Activated naive CD4-positive, alpha-beta T cell treated with Interleukin-2 at 50 U/mL for 16 hours (primary cell): ENCODE measurements around the gene SGCD.
"Not testable (repeated sequence)": the region's sequence is repeated elsewhere in the genome, so short reads cannot be mapped to it uniquely, and the experiment has no call there.

Experiments
- DNase-seq: peaks from one replicate; pipeline ENCODE4 v3.0.0-alpha.2; 2020

SGCD gene

DNA sequence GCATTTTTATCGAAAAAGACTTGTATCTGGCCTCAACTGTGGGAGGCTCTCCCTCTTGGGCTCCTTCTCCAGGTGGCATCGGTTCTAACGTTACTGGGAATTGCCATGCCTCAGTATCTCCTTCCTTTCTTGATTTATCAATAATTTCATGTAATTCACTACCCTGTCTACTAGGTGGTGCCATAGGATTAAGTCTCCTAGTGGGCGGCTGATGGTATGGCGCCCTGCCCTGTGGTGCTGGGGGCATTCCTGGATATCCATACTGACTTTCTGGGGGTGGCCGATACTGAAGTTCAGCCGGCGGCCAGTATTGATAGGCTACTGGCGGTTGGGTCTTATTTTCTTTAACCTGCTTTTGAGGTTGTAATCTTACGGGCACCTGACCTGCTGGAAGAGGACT lies 337.9 kb downstream of the SGCD start:
- not testable (repeated sequence) for DNase-seq

DNA sequence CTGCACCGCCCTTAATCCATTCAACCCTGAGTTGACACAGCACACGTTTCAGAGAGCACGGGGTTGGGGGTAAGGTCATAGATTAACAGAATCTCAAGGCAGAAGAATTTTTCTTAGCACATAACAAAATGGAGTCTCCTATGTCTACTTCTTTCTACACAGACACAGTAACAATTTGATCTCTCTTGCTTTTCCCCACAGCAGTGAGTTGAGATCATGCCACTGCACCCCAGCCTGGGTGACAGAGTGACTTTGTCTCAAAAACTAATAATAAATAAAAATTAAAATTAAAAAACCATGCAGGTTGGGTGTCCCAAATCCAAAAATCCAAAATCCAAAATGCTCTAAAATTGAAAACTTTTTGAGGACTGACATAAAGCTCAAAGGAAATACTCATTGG lies 339.7 kb downstream of the SGCD start:
- not testable (repeated sequence) for DNase-seq

DNA sequence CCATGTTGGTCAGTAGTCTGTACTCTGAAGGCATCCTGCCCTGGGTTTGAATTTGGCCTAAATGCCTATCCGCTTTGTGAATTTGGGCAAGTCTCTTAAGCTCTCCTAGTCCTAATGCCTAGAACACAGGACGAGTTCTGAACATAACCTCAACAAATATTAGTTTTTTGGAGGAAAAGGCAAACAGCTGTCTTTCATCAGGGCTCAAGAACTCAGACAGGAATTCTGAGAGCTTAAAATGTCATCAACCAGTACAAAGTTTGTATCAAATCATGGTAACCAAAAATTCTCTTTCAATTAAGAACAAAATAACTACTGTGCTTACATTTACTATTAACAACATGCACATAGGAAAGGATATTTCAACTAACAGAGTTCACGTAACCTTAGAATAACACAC lies 340.7 kb downstream of the SGCD start:
- no peak for DNase-seq

GRCh38 chr5:156669416-156669815 lies 342.5 kb downstream of the SGCD start:
- DNase-seq, result no peak

DNA sequence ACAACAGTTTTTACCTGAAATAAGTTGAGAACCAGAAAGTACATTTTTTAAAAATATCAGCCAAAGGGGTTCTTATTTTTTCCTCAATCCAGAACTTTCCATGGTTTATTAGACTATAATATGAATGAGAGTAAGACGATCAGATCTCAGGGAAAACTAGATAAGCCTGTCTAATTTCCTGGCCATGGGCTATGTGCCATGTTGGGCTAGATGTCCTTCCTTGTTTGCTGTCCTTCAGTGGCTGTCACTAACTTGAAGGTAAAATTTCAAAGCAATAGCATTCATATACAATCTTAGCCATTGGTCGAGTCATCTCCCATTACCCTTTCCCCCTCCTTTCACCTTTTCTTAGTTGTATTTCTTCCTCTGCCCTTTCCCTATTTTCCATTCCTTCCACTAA lies 343.7 kb downstream of the SGCD start:
- DNase-seq, result no peak

DNA sequence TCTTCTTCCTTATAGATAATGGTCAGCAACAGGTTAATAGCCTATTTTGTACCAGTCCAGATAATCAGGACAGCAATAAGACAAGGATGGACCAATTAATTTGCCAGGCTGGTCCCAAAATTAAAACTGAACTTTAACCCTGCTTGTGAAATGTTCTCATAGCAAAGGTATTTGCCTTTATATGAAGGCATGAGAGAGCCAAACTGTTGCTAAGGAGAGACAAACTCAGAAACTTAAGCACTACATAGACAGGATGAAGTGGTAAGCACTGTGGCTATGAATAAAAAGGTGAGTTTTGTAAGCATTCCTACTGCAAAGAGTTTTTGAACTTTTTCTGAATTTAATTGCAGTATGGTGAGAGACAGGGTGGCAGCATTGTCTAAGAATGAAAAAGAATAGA lies 348.4 kb downstream of the SGCD start:
- no peak for DNase-seq

GRCh38 chr5:156677963-156678362 lies 351.0 kb downstream of the SGCD start:
- no peak for DNase-seq

- no peak for DNase-seq
These were observed 351.5 kb downstream of the SGCD start for GRCh38 chr5:156678484-156678883.

GRCh38 chr5:156680831-156681230 lies 353.9 kb downstream of the SGCD start:
- DNase-seq, result no peak

DNA sequence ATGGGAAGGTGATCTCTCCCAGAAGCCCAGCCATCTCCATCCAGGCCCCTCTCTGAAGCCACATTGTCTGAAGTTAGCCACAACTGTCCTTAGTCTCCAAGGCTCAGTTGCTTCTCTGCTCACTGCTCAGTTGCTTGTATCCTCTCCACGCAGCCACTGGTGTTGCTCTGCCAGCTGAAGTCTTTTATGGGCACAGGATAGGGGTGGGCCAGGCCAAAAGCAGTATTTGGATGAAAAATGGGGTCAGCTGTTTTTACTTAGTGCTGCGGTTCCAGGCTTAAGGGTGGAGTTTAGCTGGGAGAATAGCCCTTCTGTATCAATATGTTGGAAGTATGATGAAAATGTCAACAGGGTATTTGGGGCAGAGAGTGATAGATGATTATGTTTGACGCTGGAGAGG lies 354.3 kb downstream of the SGCD start:
- DNase-seq, result no peak

DNA sequence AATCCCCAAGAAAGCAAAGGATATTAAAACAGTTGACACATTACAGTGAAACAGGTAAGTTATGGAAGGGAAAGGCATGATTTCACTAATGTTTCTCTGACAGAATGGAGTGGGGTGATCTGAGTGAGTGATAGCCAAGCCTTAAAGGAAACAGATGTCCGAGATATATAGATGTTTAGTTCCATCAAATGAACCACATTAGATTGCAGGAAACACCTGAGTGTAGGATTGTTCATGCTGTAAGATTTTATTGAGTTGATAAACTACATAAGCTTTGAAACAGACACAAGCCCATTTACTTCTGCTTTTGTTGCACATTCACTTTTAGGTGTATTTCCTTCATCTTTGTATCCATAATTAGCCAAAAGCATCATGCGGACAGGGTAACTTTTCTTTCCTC lies 356.0 kb downstream of the SGCD start:
- no peak for DNase-seq

- DNase-seq, result no peak
These were observed 356.5 kb downstream of the SGCD start for GRCh38 chr5:156683509-156683908.

DNA sequence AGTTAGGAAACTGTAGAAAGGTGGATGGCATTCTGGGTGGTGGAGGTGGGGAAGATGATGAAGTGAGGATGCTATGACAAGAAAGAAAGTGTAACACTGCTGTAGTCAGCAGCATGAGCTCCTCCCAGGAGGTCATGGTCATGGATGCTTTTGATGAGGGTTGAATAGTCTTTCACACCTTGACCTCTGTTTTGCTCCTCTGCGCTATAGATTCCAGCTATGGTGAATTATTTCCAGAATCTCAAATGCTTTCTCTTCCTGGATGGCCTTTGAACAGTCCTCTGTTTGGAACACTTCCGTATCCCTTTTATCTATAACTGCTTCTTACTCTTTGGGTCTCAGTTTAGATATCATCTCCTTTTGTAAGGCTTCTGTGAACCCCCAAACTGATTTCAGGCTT lies 357.3 kb downstream of the SGCD start:
- DNase-seq, result no peak

GRCh38 chr5:156685481-156685880 lies 358.5 kb downstream of the SGCD start:
- DNase-seq, result no peak

GRCh38 chr5:156686380-156686779 lies 359.4 kb downstream of the SGCD start:
- no peak for DNase-seq

DNA sequence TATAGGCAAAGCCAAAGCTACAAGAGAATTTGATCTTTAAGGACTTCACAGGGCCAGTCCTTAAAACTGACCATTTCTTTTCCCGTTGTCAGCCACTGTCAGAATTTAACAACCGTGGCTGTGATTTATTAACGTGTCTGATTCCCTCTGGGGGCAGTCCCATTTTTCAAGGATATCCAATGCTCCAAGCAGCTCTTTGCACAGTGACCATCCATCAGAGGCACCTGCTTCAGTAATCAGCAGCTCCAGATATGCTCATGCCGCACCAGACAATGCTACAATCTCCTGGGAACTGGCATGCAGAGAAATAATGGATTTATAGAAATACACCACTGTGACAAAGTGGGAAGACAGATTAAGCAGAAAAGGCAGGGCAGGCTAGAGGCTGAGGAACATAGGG lies 359.8 kb downstream of the SGCD start:
- DNase-seq, result no peak

- DNase-seq, result no peak
These were observed 360.6 kb downstream of the SGCD start for GRCh38 chr5:156687514-156687913.

- DNase-seq, result no peak
These were observed 364.6 kb downstream of the SGCD start for GRCh38 chr5:156691572-156691971.

GRCh38 chr5:156693113-156693512 lies 366.1 kb downstream of the SGCD start:
- no peak for DNase-seq

GRCh38 chr5:156694598-156694997 lies 367.6 kb downstream of the SGCD start:
- no peak for DNase-seq

DNA sequence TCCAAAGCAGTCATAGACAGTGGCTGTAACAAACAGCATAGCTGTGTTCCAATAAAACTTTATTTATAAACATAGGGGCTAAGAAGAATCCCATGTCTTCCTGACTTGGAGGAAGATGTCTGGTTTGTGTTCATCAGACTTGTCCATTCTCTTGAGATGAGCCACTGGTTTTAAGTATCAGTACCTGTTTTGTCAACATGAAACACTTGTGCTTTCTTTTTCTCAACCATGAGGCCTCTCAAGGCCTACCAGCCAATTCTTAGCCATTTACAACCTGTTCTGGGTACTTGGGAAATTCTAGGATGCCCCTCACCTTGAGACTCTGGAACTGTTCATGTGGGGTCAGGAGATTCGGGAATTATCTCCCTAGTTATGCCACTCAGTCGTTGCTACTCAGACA lies 368.8 kb downstream of the SGCD start:
- no peak for DNase-seq

DNA sequence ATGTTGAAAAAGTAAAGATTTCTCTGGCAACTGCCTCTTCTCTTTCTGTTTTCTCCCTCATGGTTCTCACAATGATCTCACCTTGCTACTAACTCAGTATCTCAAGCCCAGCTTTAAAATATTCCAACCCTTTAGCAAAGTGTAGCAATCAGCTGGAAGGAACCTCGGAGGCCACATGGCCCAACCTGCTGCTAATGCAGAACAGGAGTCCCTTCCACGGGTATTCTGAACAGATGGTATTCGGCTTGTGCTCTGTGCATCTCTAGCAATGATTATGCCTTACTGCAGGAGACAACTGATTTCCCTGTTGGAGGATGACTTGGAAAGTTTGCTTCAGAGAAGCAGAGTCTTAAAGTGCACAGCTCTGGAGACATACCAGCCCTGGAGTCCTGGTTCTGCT lies 371.4 kb downstream of the SGCD start:
- no peak for DNase-seq

DNA sequence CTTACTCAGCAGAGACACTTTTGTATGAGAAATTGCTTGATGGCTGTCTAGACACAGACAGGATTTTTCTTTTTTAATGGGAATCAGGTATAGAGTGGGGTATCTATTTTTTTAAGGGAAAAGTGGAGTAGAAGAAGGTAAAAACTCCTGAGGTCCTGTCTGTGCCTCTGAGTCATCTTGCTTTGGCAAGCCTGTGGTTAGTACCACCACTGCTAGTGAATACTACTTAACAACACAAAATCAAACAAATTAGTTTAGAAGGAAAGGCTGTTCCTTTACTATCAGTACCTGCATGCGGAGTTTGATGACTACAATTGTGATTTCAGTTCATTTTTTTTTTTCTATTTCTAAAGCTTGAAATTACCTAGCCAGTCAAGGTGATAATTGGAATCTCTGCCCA lies 372.2 kb downstream of the SGCD start:
- no peak for DNase-seq

DNA sequence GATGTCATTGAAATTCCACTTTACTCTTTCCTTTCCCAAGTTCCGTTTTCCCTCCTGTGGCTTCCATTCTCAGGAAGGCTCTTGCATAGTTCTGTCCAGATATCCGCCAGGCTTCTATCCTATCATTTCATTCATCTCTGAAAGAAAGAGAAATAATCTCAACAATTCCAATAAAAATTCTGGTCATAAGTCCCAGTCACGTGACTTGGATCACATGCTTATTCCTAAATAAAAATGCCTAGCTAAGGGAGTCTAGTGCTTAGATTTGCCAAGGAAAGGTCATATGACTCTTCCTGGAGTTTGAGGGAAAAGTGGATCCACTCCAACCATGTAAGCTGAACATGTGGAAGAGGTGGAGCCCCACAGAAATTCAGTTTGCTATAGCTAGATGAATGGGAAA lies 377.2 kb downstream of the SGCD start:
- DNase-seq, result no peak

GRCh38 chr5:156706631-156707030 lies 379.7 kb downstream of the SGCD start:
- no peak for DNase-seq

GRCh38 chr5:156707750-156708149 lies 380.8 kb downstream of the SGCD start:
- no peak for DNase-seq
